ENCODE measurements around the gene ABCF2.

The ABCF2 gene

DNA sequence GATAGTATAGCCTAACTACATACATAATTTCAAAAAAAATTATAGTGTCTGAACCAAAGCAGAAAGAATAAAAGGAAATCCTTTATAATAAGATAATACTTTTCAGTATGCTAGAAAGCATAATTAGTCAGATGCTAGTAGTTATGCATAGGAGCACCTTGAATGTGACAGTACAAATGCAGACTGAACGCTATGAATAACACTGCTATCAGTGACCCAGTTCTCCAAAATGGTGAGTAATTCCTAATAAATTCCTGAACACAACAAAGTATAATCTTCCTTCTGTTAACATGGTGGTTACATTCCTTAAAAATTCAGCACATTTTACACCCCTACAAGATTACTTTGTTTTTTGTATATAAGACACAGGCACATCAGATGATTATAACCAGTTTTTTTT, 4.1 kb upstream of the ABCF2 start:
- Histone ChIP-seq H3K9me3 (replicated peaks; ENCODE audit: insufficient read depth, low read length) (no peaks in the 10 kb centered on the region), H3F3A (ENCODE audit: insufficient read depth, low read length) (no peaks in the 10 kb centered on the region), H3K27me3 (replicated peaks; ENCODE audit: insufficient read depth, low read length) (no peaks in the 10 kb centered on the region), H3K4me3 (ENCODE audit: low read length) (no peak overlapping the region), H3K79me2 (ENCODE audit: low read length) (peaks cover 48% of the 10 kb centered on the region), H3K4me1 (ENCODE audit: low read length) (peaks cover 23% of the 10 kb centered on the region), H3K27ac (ENCODE audit: low read length) (no peak overlapping the region), H3K4me2 (ENCODE audit: low read depth, low read length) (no peak overlapping the region; the same call in 1 of the 2 replicates), H3K9ac (ENCODE audit: low read length) (no peak overlapping the region), H3K36me3 (replicated peaks; ENCODE audit: insufficient read depth, low read length) (peaks cover 8% of the 10 kb centered on the region; the same call in 1 of the 2 replicates), H3K9me2 (replicated peaks; ENCODE audit: insufficient read depth, low read length) (no peaks in the 10 kb centered on the region), H4K20me1 (ENCODE audit: insufficient read depth, low read length) (no peaks in the 10 kb centered on the region), H2AFZ (ENCODE audit: low read length) (peak overlapping the region; percentile 98; the same call in 1 of the 2 replicates)
- TF ChIP-seq EZH2phosphoT487 (IDR thresholded peaks at IDR 0.05; ENCODE audit: low read length): no peak
- TF ChIP-seq, protein P1, sequence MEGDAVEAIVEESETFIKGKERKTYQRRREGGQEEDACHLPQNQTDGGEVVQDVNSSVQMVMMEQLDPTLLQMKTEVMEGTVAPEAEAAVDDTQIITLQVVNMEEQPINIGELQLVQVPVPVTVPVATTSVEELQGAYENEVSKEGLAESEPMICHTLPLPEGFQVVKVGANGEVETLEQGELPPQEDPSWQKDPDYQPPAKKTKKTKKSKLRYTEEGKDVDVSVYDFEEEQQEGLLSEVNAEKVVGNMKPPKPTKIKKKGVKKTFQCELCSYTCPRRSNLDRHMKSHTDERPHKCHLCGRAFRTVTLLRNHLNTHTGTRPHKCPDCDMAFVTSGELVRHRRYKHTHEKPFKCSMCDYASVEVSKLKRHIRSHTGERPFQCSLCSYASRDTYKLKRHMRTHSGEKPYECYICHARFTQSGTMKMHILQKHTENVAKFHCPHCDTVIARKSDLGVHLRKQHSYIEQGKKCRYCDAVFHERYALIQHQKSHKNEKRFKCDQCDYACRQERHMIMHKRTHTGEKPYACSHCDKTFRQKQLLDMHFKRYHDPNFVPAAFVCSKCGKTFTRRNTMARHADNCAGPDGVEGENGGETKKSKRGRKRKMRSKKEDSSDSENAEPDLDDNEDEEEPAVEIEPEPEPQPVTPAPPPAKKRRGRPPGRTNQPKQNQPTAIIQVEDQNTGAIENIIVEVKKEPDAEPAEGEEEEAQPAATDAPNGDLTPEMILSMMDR (IDR thresholded peaks at IDR 0.05; ENCODE audit: low read length): no peak
- TF ChIP-seq EZH2 (optimal IDR thresholded peaks at IDR 0.05; ENCODE audit: low read depth, low read length): no peak
- DNase-seq: no peak

DNA sequence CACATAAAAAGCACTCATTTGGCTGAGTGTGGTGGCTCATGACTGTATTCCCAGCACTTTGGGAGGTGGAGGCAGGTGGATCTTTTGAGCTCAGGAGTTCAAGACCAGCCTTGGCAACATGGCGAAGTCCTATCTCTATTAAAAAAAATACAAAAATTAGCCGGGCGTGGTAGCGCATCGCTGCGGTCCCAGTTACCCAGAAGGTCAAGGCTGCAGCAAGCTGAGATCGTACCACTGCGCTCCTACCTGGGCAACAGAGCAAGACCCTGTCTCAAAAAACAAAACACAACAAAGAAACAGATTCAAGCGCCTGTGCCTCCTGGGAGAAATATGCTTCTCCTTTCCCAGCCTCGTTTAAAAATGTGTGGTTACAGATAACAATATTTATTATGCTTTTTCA, 2.2 kb upstream of the ABCF2 start:
- DNase-seq: no peak
- Histone ChIP-seq H3K27ac (ENCODE audit: low read length) (no peak overlapping the region), H3K4me2 (ENCODE audit: low read depth, low read length) (no peak overlapping the region), H3K4me1 (ENCODE audit: low read length) (peaks cover 27% of the 10 kb centered on the region), H3K9me2 (replicated peaks; ENCODE audit: insufficient read depth, low read length) (no peaks in the 10 kb centered on the region), H3K27me3 (replicated peaks; ENCODE audit: insufficient read depth, low read length) (no peaks in the 10 kb centered on the region), H3K9me3 (replicated peaks; ENCODE audit: insufficient read depth, low read length) (no peaks in the 10 kb centered on the region), H3K79me2 (ENCODE audit: low read length) (peaks cover 49% of the 10 kb centered on the region), H3K9ac (ENCODE audit: low read length) (no peak overlapping the region), H2AFZ (ENCODE audit: low read length) (no peak overlapping the region), H3F3A (ENCODE audit: insufficient read depth, low read length) (no peaks in the 10 kb centered on the region), H3K36me3 (replicated peaks; ENCODE audit: insufficient read depth, low read length) (peaks cover 4% of the 10 kb centered on the region; the same call in 1 of the 2 replicates), H4K20me1 (ENCODE audit: insufficient read depth, low read length) (no peaks in the 10 kb centered on the region), H3K4me3 (ENCODE audit: low read length) (no peak overlapping the region)
- no peak for TF ChIP-seq EZH2phosphoT487 (IDR thresholded peaks at IDR 0.05; ENCODE audit: low read length)
- TF ChIP-seq, protein P1 (IDR thresholded peaks at IDR 0.05; ENCODE audit: low read length): no peak

DNA sequence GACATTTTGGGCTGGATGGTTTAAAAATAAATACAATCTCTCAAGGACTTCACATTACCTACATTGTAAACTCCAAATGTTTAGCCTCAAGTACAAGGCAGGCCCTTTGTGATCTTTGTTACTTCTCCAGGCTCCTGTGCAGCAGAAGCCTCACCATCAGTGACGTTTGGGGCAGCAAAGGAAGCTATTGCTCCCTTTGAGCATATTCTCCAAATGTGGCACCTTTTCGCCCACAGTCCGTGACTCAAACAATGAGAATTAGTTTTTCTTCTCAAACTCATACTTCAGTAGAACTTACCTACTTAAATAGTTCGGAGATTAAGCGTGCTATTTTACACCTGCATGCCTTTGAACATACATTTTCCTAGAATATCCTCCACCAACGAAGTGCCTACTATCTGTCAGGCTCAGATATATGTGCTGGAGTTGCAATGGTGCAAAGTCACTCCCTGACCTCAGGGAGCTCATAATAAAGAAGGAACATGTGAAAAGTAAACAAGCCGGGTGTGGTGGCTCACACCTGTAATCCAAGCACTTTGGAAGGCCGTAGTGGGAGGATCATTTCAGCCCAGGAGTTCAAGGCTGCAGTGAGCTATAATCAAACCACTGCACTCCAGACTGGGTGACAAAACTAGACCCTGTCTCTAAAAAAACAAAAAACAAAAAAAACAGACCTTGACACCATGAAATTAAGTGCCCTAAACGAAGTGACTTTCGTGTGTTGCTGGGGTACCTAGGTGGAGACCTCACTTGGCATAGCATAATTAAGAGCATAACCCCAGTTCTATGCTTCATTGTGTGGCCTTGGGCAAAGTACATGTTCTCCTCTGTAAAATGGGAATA, 1.2 kb upstream of the ABCF2 start:
- no peak overlapping the region for H3K27ac ChIP-seq (ENCODE audit: low read length)
- H4K20me1 ChIP-seq (ENCODE audit: insufficient read depth, low read length): no peaks in the 10 kb centered on the region
- peaks cover 39% of the 10 kb centered on the region for H3K79me2 ChIP-seq (ENCODE audit: low read length)
- peaks cover 18% of the 10 kb centered on the region for H3K4me1 ChIP-seq (ENCODE audit: low read length)
- no peaks in the 10 kb centered on the region for H3K9me2 ChIP-seq (replicated peaks; ENCODE audit: insufficient read depth, low read length)
- H3F3A ChIP-seq (ENCODE audit: insufficient read depth, low read length): no peaks in the 10 kb centered on the region
- peak overlapping the region; percentile 81 for H2AFZ ChIP-seq (ENCODE audit: low read length)
- TF ChIP-seq, protein P1 (IDR thresholded peaks at IDR 0.05; ENCODE audit: low read length): no peak
- no peak for TF ChIP-seq EZH2 (optimal IDR thresholded peaks at IDR 0.05; ENCODE audit: low read depth, low read length)
- no peak for TF ChIP-seq EZH2phosphoT487 (IDR thresholded peaks at IDR 0.05; ENCODE audit: low read length)
- H3K36me3 ChIP-seq (replicated peaks; ENCODE audit: insufficient read depth, low read length): peaks cover 6% of the 10 kb centered on the region; the same call in 1 of the 2 replicates
- no peak for DNase-seq
- H3K4me2 ChIP-seq (ENCODE audit: low read depth, low read length): peak overlapping the region; percentile 67
- H3K27me3 ChIP-seq (replicated peaks; ENCODE audit: insufficient read depth, low read length): no peaks in the 10 kb centered on the region
- H3K9ac ChIP-seq (ENCODE audit: low read length): peak overlapping the region; percentile 62; the same call in 1 of the 2 replicates
- peak overlapping the region; percentile 89 for H3K4me3 ChIP-seq (ENCODE audit: low read length)
- H3K9me3 ChIP-seq (replicated peaks; ENCODE audit: insufficient read depth, low read length): no peaks in the 10 kb centered on the region
